Sigmoid colon (tissue), 4 donors: ENCODE measurements around the gene LAD1.

Source experiments
- CTCF ChIP-seq, 4 experiments: fragments of 450-650 bp in 3 of 4; fragments of 200-600 bp in 1 of 4; IDR thresholded peaks; one replicate each; pipeline ENCODE4 v1.5.1; 2016 to 2019; ENCODE audit warnings: antibody characterized with exemption in 4 of 4, mild to moderate bottlenecking in 3 of 4, moderate library complexity in 2 of 4
- EP300 ChIP-seq, 4 donors: sonication (generic); formaldehyde crosslinking; IDR thresholded peaks; one replicate each; pipeline ENCODE4 v1.6.1; 2017; ENCODE audit warnings: antibody characterized with exemption in 4 of 4
- POLR2A ChIP-seq, 2 donors: fragments of 450-650 bp; IDR thresholded peaks; one replicate each; pipeline ENCODE4 v1.6.1; 2016; ENCODE audit warnings: antibody characterized with exemption in 2 of 2, mild to moderate bottlenecking in 2 of 2, moderate library complexity in 2 of 2
- POLR2AphosphoS5 ChIP-seq, 4 donors: sonication (generic); formaldehyde crosslinking; IDR thresholded peaks; one replicate each; pipeline ENCODE4 v1.6.1; 2017; ENCODE audit warnings: antibody characterized with exemption in 4 of 4

- no peak for TF ChIP-seq CTCF (IDR thresholded peaks at IDR 0.05)
- TF ChIP-seq POLR2A (IDR thresholded peaks at IDR 0.05) = no peak
- TF ChIP-seq POLR2AphosphoS5 (IDR thresholded peaks at IDR 0.05) = no peak
- TF ChIP-seq EP300 (IDR thresholded peaks at IDR 0.05) = no peak
Measured at GRCh38 chr1:201408834-201409200, 9.7 kb upstream of the LAD1 start.
